ENCODE results near the gene SPATA19.

DNA sequence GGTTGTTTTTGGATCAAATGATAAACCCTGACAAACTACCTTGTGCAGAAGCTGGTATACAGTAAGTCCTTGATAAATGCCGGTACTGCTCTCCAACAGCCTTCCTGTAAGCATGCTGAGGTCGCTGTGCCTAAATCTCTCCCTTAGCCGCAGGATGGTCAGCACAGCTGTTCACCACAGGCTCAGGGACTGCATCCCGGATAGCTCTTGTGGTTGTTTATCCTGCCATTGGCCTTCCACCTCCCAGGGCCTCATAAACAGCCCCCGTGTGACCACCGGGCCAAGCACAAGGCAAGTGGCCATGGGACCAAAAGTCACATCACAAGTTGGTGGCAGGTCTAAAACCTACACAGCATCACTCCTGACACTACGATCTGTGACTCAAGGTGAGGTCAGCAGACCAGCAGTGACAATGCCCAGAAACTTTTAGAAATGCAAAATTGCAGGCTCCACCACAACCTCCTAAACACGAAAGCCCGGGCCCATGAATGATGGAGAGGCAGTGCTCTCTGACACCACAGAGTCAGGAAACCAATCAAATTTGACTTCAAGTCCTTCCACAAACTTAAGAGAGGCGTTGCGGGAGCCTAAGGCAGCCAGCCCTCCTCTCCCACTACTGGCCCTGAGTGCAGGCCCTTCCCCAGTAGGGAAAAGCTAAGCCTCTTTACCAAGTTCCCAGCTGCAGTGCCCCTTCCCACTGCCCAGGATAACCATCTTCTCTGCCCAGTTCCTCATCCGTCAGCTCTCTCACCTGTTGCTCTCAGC is 3.9 kb downstream of the SPATA19 start:
- TF ChIP-seq, protein P1, sequence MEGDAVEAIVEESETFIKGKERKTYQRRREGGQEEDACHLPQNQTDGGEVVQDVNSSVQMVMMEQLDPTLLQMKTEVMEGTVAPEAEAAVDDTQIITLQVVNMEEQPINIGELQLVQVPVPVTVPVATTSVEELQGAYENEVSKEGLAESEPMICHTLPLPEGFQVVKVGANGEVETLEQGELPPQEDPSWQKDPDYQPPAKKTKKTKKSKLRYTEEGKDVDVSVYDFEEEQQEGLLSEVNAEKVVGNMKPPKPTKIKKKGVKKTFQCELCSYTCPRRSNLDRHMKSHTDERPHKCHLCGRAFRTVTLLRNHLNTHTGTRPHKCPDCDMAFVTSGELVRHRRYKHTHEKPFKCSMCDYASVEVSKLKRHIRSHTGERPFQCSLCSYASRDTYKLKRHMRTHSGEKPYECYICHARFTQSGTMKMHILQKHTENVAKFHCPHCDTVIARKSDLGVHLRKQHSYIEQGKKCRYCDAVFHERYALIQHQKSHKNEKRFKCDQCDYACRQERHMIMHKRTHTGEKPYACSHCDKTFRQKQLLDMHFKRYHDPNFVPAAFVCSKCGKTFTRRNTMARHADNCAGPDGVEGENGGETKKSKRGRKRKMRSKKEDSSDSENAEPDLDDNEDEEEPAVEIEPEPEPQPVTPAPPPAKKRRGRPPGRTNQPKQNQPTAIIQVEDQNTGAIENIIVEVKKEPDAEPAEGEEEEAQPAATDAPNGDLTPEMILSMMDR (conservative IDR thresholded peaks at IDR 0.05) = no peak
- no peak for TF ChIP-seq ZFX (IDR thresholded peaks at IDR 0.05)

All from C4-2B (cell line).